WI38 (cell line): Measurements from ENCODE around the gene CALCB.

ENCODE experiments used
- H3K4me3 ChIP-seq: 2 replicates; pipeline ENCODE4 v1.5.1; 2011; ENCODE audit warnings: low read depth, mild to moderate bottlenecking, control low read depth, low read length
- TF ChIP-seq, protein P1 (sequence below): IDR thresholded peaks from 2 replicates; pipeline ENCODE4 v1.5.1; 2012; ENCODE audit warnings: low read depth, mild to moderate bottlenecking, control low read depth, low read length

Gene CALCB

DNA sequence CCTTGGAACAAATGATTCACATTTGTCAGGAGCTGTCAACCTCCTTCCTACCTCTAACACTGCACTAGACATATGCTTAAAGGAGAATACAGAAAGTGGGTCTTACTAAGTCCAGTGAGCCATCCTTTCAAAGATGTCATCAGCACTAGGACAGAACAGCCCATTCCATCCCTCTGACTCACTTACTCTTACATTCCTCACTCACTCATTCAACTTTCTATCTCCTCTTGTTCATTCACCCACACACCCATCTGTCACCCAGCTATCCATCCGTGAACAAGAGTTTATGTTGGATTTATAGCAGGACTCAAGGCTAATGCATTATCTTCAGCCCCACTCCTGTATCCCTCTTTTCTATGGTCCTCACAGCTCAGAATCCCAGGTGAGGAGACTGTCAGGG, 50.5 kb downstream of the CALCB start:
- no peak overlapping the region; the same call in 1 of the 2 replicates for H3K4me3 ChIP-seq
- TF ChIP-seq, protein P1, sequence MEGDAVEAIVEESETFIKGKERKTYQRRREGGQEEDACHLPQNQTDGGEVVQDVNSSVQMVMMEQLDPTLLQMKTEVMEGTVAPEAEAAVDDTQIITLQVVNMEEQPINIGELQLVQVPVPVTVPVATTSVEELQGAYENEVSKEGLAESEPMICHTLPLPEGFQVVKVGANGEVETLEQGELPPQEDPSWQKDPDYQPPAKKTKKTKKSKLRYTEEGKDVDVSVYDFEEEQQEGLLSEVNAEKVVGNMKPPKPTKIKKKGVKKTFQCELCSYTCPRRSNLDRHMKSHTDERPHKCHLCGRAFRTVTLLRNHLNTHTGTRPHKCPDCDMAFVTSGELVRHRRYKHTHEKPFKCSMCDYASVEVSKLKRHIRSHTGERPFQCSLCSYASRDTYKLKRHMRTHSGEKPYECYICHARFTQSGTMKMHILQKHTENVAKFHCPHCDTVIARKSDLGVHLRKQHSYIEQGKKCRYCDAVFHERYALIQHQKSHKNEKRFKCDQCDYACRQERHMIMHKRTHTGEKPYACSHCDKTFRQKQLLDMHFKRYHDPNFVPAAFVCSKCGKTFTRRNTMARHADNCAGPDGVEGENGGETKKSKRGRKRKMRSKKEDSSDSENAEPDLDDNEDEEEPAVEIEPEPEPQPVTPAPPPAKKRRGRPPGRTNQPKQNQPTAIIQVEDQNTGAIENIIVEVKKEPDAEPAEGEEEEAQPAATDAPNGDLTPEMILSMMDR = no peak

DNA sequence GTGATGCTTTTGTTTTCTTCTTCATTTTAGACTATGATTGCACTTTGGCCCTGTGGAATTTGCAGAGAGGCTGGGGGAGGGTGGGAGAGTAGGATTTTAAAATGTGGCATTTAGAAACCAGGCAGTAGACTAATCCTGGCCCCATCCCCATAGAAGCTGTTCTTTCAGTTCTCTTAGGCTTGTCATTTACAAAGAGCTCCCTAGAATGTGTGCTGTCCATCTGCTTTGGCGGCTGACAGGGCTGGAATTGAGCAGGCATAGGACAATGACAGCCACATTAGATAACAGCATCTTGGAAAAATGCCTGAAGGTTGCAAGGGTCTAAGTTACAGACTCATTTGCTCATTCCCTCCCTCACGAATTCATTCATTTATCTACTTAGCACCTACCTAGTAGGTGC, 51.1 kb downstream of the CALCB start:
- TF ChIP-seq, protein P1 = no peak
- no peak overlapping the region for H3K4me3 ChIP-seq

DNA sequence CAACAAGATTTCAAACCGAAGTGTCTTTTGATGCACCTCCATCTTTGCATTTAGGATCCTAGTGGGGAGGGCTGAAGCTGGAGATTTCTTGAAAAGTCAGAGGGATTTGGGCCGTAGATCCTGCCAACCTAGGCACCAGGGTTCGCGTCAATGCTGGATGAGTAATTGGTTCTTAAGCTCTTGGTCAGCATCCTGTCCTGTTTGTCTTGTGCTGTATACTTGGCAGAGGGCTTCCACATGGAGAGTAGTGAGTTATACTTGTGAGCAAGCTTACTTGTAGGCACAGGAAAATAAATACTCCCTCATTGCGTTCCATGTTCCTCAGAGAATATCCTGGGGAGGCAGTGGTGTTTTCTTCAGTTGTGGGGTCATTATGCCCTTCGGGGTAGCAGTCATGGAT, 53.9 kb downstream of the CALCB start:
- TF ChIP-seq, protein P1 = no peak
- H3K4me3 ChIP-seq = no peak overlapping the region
